ENCODE measurements around the gene RPS21.
"Not testable (repeated sequence)": the region's sequence is repeated elsewhere in the genome, so short reads cannot be mapped to it uniquely, and the experiment has no call there.

Gene RPS21

GRCh38 chr20:62365814-62366369 is 21.0 kb upstream of the RPS21 start:
- peak; percentile 49 for DNase-seq (ENCODE audit: low read depth, low spot score)

GRCh38 chr20:62366370-62367135 is 20.4 kb upstream of the RPS21 start:
- DNase-seq (ENCODE audit: low read depth, low spot score), result peak; percentile 58

- DNase-seq (ENCODE audit: low read depth, low spot score), result peak; percentile 80
These were observed 19.7 kb upstream of the RPS21 start, which contains the start of gene LAMA5 for GRCh38 chr20:62367136-62367632. TSS of gene LAMA5 (minus strand) at chr20:62367312. CDS start at chr20:62367245, 67 bp downstream.

DNA sequence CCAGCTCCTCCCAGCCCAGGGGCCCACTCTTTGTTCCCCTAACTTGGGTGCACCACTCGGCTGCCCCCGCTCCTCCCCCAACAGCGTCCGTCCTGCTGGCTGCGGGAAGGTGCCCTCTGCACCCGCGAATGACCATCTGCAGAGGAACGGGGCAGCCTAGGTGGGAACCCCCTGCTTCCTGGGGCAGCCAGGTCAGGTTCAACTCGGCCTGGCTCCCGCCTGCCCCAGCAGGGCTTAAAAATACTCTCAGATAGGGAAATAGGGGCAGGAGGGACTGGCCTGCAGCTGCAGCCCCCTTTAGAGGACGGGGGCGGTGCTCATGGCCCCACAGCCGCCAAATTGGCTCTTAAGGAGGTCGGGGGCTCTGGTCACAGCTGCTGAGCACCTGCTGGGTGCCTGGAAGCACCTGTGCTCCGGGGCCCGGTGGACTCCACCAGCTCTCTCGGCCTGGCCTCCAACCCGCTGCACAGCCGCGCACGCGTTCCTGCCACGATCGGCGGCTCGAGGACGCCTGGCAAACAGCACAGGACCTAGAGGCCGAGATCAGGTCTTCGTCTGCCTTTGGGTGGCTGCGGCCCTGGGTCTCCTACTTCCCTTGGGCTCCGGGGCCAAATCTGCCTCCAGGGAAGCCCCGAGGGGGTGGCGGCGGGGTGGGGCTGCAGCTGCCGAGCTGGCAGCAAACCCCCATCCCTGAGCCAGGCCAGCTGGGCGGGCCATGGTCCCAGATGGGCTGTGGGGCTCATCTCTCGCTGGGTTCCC is 19.1 kb upstream of the RPS21 start:
- DNase-seq (ENCODE audit: low read depth, low spot score), result peak; percentile 51

GRCh38 chr20:62368392-62368975 is 18.4 kb upstream of the RPS21 start:
- peak; percentile 59 for DNase-seq (ENCODE audit: low read depth, low spot score)

DNA sequence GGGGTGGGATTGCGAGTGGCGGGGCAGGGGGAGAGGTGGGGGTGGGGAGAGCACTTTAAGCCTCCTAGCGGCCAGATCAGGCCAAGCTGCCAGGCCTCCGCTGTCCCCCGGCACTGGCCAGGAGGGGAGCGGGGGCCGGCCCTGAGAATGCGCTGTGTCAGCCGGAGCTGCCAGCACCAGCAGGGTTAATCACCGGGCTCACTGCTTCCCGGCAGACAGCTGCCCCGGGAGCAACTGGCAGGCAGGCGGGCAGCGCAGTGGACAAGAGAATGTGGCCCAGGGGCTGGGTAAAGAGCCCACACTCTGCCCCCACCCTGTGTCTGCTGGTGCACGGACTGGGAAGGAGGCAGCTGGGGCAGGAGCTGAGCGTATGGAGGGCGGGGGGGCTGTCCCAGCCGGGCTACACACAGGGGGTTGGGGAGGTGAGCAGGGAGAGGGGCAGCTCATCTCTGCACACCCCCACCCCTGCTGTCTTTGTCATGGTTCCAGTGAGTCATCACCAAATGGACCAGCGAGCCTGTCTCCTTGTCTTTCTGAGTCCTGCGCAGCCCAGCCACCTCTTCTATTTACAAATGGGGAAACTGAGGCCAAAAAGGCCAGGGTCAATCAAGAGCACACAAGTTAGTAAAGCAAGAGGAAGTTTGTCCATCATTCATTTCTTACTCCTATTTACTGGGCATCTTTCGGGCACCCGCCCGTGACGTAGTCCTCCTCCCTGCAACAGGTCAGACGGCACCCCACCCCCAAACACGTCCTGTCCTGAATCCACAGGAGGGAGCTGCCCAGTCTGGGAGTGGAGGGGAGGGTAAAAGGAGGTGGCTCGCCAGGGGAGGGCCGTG is 17.7 kb upstream of the RPS21 start:
- peak; percentile 82 for DNase-seq (ENCODE audit: low read depth, low spot score)

DNA sequence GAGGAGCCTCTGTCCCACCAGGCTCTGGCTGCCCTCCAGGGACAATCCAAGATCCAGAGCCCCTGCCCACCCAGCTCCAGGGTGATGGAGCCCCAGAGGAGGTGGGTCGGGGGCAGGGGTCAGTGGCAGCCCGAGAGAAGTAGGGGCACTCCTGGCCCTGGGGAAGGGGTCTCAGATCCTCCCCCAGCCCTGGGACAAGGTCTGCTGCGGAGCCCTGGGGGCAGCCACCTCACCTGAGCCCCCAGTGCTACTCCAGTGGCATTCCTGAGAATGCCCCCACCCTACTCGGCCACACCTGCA is 17.1 kb upstream of the RPS21 start:
- no peak for DNase-seq (ENCODE audit: low read depth, low spot score)

GRCh38 chr20:62370115-62370806 is 16.6 kb upstream of the RPS21 start:
- peak; percentile 95 for DNase-seq (ENCODE audit: low read depth, low spot score)

DNA sequence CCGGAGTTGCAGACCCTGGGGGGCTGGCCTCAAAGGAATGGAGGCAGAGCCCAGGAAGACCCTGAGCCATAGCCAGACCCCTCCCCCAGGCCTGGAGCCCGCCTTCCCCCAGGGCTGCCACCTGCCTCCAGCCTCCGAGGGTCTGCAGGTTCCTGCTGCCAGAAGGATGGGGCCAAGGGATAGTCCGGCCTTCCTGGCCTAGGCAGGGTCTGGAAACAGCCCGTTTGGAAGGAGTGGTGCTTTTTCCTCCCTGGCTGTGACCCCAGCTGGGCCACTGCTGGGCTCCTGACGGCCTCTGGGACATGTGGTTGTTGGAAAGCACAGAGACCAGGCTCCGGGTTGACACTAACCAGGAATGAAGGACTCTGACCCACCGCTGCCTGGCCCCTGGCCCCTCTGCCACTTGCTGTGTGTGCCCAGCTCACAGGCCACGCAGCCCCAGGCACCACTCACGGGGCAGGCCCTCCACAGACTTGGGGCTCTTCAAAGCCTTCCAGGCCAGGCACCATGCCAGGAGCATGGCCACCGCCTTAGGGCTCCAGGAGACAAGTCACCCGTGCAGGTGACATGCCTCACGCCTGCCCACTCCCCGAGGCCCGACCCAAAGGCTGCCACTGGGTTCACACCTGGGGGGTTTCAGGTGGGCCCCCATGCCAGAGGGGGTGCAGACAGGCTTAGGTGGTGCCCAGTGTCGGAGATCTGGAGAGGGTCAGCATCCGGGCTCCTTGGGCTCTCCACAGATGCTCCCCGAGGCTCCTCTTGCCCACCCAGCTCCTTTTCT is 15.9 kb upstream of the RPS21 start:
- no peak for DNase-seq (ENCODE audit: low read depth, low spot score)

DNA sequence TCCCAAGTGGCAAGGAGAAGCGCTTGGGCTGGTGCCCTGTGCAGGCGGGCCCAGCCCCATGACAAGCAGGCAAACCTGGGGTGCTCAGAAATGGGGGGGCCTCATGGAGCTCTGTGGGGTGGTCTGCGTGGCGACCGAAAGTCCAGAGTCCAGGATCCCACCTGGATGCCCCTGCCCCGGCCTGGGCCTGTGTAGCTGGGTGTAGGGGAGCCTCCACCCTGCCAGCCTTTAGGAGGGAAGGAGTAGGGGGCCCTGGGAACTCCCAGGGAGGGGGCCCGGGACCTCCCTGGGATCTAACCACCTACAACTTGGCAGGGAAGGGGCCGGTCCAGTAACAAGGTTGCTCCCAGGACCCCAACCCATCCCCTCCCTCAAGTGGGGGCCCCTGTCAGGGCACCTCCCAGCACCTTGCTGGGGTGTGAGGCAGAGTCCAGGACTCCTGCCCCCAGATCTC is 15.3 kb upstream of the RPS21 start:
- DNase-seq (ENCODE audit: low read depth, low spot score), result no peak

DNA sequence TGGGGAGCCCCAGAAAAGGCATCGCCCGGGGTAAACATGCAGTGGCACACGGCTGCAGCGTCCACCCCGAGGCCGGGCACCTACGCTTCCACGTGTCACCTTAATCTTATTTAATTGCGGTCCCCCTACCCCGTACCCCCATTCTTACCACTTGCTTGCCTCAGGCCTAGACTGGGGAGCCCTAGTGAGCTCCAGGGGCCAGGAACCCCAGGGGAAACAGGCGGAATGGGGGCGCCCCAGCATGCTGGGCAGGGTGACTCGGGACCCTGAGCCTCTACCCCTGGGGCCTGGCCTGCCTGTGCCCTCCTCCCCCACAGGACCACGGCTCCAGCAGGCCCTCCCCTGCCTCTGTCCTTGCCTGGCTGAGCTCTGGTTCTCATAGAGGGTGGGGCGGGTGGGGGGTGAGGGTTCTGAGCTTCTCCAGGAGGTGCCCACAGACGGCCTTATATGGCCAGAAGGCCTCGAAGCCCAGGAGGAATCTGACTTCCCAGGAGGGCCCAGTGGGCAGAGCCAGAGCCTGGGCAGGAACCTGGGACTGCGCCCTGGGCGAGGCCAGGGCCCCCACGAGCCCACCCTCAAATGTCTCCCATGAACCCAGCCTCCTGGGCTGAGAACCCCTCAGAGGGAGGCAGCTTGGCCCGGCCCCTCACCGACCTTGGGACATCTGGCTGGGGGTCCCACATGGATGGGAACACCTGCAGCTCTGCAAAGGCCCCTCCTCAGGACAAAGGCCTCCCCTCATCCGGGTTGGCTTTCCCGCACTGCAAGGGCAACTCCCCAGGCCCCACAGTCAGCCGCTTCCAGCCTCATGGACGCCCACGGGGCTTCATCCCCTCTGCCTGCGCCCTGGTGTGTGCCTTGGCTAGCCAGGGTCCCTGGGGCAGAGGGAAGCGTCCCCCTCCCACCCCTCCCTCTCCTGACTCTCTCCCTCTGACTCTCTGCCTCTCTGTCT is 14.6 kb upstream of the RPS21 start:
- no peak for DNase-seq (ENCODE audit: low read depth, low spot score)

GRCh38 chr20:62373631-62374179 is 13.2 kb upstream of the RPS21 start:
- DNase-seq (ENCODE audit: low read depth, low spot score), result not testable (repeated sequence)

GRCh38 chr20:62374331-62375152 is 12.4 kb upstream of the RPS21 start:
- DNase-seq (ENCODE audit: low read depth, low spot score), result no peak

GRCh38 chr20:62376112-62377063 is 10.5 kb upstream of the RPS21 start:
- peak; percentile 94 for DNase-seq (ENCODE audit: low read depth, low spot score)

DNA sequence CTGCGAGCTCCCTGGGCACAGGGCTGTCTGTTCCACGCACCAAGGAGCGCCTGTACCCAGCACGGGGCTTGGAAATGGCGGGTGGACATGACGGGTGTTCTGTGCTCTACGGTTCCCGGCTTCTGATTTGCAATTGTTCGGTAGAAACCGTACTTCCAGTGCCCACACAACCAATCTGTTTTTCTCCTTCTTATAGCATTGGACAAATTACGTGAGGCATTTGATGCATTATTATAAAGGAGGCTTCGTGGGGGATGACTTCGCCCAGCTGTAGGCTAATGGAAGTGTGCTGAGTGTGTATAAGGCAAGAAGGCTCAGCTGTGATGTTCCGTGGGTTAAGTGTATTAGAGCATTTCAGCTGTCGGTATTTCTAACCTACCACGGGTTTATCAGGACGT is 9.8 kb upstream of the RPS21 start:
- DNase-seq (ENCODE audit: low read depth, low spot score), result no peak

DNA sequence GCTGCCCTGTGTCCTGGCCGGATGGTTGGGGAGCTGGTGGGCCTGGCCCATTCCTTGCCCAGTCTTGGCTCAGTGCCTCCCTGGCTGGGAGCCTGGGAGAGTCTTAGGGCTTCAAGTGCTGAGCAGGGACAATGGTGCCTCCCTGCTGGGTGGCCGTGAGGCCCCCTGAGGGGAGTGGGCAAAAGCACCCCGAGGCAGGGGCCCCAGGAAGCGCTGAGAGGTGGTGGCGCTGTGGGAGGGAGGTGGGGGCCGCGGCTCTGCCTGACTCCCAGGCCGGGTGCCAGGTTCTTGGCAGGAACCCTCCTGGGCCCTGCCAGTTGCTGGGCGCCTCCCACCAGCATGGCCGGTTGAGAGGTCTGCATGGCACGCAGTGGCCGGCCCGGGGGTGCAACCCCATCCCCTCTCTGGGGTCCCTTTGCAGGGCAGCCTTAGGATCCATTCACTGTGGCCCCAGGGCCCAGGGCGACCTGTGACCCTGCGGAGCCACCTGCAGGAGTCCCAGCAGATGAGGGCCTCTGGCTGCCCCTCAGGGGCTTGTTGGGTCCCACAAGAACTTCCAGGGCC is 9.2 kb upstream of the RPS21 start:
- peak; percentile 61 for DNase-seq (ENCODE audit: low read depth, low spot score)
